Femur (tissue), 1 donor: Measurements from ENCODE around the gene NSFL1C.
"Not testable (repeated sequence)": the region's sequence is repeated elsewhere in the genome, so short reads cannot be mapped to it uniquely, and the experiment has no call there.

Experiments
- DNase-seq: peaks from one replicate; pipeline ENCODE4 v3.0.0-alpha.2; 2017

The NSFL1C gene

GRCh38 chr20:1466211-1467081 lies at the start of gene NSFL1C:
Gene NSFL1C (minus strand): TSS chr20:1466849. CDS start chr20:1466824, 25 bp downstream.
- peak; percentile 97 for DNase-seq

GRCh38 chr20:1513801-1514200 lies 47.2 kb upstream of the NSFL1C start:
- no peak for DNase-seq

- DNase-seq = no peak
Measured at GRCh38 chr20:1509237-1509636, 42.6 kb upstream of the NSFL1C start.

- no peak for DNase-seq
Measured at GRCh38 chr20:1508574-1508973, 41.9 kb upstream of the NSFL1C start.

- DNase-seq = no peak
Measured at GRCh38 chr20:1507276-1507675, 40.6 kb upstream of the NSFL1C start.

GRCh38 chr20:1505871-1506270 lies 39.2 kb upstream of the NSFL1C start:
- no peak for DNase-seq

- DNase-seq = no peak
Measured at GRCh38 chr20:1505361-1505760, 38.7 kb upstream of the NSFL1C start.

- DNase-seq = peak; percentile 70
Measured at GRCh38 chr20:1503564-1504227, 37.0 kb upstream of the NSFL1C start.

- DNase-seq = no peak
Measured at GRCh38 chr20:1500496-1500895, 33.8 kb upstream of the NSFL1C start.

GRCh38 chr20:1499528-1500420 lies 33.1 kb upstream of the NSFL1C start:
- no peak for DNase-seq

- DNase-seq = not testable (repeated sequence)
Measured at GRCh38 chr20:1497371-1497770, 30.7 kb upstream of the NSFL1C start.

GRCh38 chr20:1496930-1497329 lies 30.3 kb upstream of the NSFL1C start:
- no peak for DNase-seq

- no peak for DNase-seq
Measured at GRCh38 chr20:1494436-1494835, 27.8 kb upstream of the NSFL1C start.

GRCh38 chr20:1493536-1493935 lies 26.9 kb upstream of the NSFL1C start:
- no peak for DNase-seq

GRCh38 chr20:1491860-1492642 lies 25.4 kb upstream of the NSFL1C start:
- no peak for DNase-seq

- peak; percentile 51 for DNase-seq
Measured at GRCh38 chr20:1491281-1491840, 24.7 kb upstream of the NSFL1C start, which contains the start of gene SIRPB2. Gene SIRPB2 (minus strand): TSS chr20:1491420. CDS start chr20:1491359, 61 bp downstream.

GRCh38 chr20:1490643-1491195 lies 24.1 kb upstream of the NSFL1C start:
- no peak for DNase-seq

- no peak for DNase-seq
Measured at GRCh38 chr20:1489764-1490436, 23.3 kb upstream of the NSFL1C start.

GRCh38 chr20:1489325-1489724 lies 22.7 kb upstream of the NSFL1C start:
- no peak for DNase-seq

GRCh38 chr20:1486566-1486965 lies 19.9 kb upstream of the NSFL1C start:
- no peak for DNase-seq
